CD4-positive, alpha-beta T cell treated with Interleukin-15 for 1 hour (primary cell): ENCODE data around the gene ITFG1.

Experiments used
- DNase-seq: peaks from one replicate; pipeline ENCODE4 v3.0.0-alpha.2; 2020

Gene ITFG1

GRCh38 chr16:47320546-47321310 lies 140.1 kb downstream of the ITFG1 start:
- DNase-seq, result no peak

DNA sequence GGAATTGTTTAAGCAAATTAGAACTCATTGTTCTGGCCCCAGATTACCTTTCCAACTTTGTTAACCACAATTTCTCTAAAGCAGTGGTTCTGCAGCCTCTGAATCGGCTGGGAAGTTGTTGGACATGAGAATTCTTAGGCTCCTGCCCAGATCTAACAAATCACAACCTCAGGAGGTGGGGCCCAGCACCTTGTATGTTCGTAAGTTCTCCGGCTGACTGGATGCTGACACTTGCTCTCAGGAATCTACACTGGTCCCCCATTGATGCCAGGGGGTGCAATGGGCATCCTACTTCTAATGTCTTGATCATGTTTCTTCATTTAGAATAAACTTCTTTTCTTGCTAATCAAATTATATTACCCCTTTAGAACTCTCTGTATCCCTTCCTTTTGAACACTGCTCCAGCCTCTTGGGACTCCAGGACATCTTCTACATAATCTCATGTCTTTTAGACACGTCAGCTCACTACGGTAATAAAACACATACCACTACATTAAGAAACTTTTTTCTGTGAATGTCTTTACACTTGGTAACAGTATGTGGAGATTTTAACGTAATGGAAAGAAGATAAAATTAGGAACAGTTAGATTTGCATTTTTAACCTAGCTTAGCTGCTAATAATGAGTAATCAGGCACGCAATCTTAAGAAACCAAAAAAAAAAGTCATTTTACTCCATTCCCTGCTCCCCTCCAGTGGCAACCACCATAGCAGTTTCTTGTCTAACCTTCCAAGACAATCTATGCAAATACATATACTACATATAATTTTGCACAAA lies 143.2 kb downstream of the ITFG1 start:
- no peak for DNase-seq

GRCh38 chr16:47316442-47317015 lies 144.3 kb downstream of the ITFG1 start:
- DNase-seq, result no peak

GRCh38 chr16:47311738-47312505 lies 148.9 kb downstream of the ITFG1 start:
- no peak for DNase-seq

GRCh38 chr16:47310792-47311211 lies 150.1 kb downstream of the ITFG1 start:
- no peak for DNase-seq

- DNase-seq, result no peak
Observed at GRCh38 chr16:47309581-47310312, 151.1 kb downstream of the ITFG1 start.

GRCh38 chr16:47308601-47309000 lies 152.3 kb downstream of the ITFG1 start:
- DNase-seq, result no peak

- DNase-seq, result no peak
Observed at GRCh38 chr16:47304563-47304962, 156.3 kb downstream of the ITFG1 start.

DNA sequence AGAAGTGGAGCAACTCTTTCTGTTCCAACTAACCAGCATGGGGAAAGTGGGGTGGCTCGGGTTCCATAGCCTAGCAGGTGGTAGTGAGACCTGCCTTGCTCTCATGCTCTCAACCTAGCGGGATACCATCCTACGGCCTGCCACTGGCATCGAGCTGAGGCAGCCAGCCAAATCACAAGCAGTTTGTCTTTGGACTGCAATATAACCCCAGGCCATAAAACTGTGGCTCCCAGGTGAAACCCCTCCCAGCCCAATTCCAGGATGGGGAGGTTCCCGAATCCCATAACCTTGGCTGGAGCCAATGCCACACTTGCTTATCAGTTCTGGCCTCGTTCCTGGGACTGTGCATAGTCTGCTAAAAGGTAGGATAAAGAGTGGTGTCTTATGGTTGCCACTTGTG lies 161.3 kb downstream of the ITFG1 start:
- DNase-seq, result no peak

GRCh38 chr16:47284999-47285398 lies 175.9 kb downstream of the ITFG1 start:
- no peak for DNase-seq

DNA sequence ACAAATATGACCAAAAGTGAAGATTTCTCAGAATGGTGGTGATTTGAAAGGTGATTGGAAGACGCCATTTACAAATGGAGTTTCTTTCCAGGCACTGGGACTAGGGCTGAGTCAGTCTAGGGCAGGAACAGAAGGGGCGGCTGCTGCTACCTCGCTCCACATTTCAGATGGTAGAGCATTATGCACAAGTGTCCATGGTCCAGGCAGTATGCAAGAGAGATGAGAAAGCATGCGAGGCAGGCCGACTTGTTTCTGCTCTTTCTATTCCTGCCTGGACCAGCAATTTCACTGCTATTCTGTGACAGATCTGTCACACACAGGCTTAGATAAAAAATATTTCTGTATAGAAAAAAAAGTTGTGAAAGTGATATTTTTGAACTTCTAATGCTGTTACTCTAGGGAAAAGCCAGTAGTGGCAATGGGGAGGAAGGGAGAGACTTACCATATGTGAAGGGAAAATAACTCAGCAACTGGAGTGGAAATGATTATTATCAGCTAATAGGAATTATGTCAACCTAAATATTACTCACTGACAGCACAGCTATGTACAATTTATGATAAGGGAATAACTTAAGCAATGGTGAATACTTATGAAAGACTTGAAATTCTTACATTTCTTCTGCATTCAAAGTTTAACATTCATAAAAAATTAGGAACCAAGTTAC lies 182.4 kb downstream of the ITFG1 start:
- DNase-seq, result no peak

GRCh38 chr16:47276522-47276921 lies 184.3 kb downstream of the ITFG1 start:
- DNase-seq, result no peak

DNA sequence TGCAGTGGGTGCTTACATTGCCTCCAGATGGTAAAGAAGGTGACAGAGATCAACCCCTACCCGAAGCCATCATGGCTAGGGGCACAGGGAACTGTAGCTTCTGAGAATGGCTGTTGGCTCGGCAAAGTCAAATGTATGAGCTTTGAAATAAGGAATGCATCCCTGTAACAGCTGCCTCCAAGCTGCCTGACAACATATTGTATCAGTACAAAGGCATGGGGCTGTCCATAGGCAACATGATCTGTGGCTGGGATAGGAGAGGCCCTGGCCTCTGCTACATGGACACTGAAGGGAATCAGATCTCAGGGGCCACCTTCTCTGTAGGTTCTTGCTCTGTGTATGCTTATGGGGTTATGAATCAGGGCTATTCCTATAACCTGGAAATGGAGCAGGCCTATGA lies 197.9 kb downstream of the ITFG1 start:
- no peak for DNase-seq

GRCh38 chr16:47260503-47260902 lies 200.4 kb downstream of the ITFG1 start:
- no peak for DNase-seq

DNA sequence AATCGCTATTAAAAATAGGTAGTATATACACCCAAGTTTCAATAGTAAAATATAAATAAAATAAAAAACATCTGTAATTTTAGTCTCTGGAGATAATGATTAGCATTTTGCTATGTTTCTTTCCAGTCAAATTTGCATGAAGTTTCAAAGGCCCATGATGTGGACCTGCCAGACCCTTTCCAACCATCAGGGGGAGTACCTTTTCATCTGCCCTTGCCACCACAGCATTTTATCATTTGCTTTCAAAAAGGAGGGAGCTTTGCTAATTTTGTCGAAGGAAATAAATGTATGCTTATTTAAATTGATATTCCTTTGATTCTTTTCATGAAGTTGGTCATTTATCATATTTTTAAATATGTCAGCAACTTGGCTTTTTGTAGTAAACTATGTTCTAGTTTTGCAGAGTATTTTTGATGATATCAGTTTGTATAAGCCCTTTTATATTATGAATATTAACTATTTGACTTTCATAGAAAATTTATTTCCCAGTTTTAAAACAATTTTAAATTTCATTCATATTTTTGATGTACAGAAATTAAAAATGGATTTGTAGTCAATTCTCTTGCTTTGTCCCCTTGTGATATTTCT lies 201.9 kb downstream of the ITFG1 start:
- no peak for DNase-seq

DNA sequence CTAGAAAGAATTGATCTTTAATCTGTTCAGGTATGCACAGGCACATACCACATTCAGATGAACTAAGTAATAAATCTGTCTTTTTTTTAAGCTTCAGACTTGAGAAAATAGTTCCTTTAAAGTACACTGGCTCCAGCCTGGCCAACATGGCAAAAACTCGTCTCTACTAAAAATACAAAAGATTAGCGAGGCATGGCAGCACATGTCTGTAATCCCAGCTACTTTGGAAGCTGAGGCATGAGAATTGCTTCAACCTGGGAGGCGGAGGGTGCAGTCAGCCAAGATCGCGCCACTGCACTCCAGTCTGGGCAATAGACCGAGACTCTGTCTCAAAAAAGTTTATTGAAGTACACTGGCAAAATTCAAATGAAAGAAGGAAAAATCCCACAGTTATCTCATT lies 206.1 kb downstream of the ITFG1 start:
- DNase-seq, result no peak

GRCh38 chr16:47250983-47251382 lies 209.9 kb downstream of the ITFG1 start:
- no peak for DNase-seq

- no peak for DNase-seq
Observed at GRCh38 chr16:47247690-47248089, 213.2 kb downstream of the ITFG1 start.

DNA sequence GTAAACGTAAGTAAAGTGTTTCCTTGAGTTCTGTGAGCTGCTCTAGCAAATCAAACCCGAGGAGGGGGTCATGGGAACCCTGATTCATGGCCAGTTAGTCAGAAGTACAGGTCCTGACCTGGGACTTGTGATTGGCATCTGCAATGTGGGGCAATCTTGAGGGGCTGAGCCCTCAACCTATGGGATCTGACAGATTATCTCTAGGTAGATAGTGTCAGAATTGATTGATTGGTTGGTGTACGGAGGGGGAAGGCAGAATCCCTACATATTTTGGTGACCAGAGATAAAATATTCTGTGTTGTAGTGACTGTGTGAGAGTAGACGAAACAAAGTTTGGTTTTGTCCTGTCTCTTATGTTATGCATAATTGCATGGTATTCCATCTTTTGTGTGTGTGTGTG lies 216.7 kb downstream of the ITFG1 start:
- DNase-seq, result no peak

DNA sequence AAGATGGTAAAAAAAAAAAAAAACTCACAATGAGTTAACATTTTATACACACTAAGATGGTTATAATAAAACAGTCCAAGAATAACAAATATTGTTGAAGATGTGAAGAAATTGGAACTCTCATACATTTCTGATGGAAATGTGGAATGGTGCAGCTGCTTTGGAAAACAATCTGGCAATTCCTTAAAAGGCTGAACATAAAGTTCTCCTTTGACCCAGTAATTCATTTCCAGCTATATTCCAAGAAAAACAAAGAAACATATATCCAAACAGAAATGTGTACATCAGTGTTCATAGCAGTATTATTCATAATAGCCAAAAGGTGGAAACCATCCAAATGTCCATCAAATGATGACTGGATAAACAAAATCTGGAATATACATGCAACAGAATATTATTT lies 219.8 kb downstream of the ITFG1 start:
- DNase-seq, result no peak

DNA sequence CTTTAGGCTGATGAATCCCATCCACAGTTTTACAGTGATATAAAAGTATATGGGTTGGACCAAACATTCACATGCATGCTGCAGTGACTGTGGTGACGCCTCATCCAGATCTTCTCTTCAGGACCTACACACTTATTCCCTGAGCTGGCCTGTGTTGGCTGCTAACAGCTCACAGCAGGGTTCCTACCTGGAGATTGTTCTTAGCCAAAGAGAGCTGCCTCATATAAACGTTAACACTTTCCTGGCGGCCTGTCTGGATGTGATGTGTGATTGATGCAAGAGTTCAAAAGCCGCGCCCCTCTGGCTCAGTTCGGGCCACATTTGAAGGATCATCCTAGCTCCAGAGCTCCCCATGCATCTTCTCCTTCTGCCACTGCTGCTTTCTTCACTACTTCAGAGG lies 224.1 kb downstream of the ITFG1 start:
- no peak for DNase-seq

GRCh38 chr16:47230296-47230695 lies 230.6 kb downstream of the ITFG1 start:
- no peak for DNase-seq
